T-helper 9 cell (primary cell): Measurements from ENCODE around the gene MSLN.
"Not testable (repeated sequence)": the region's sequence is repeated elsewhere in the genome, so short reads cannot be mapped to it uniquely, and the experiment has no call there.

Experiments
- DNase-seq: peaks from one replicate; pipeline ENCODE4 v3.0.0-alpha.2; 2020

MSLN gene

DNA sequence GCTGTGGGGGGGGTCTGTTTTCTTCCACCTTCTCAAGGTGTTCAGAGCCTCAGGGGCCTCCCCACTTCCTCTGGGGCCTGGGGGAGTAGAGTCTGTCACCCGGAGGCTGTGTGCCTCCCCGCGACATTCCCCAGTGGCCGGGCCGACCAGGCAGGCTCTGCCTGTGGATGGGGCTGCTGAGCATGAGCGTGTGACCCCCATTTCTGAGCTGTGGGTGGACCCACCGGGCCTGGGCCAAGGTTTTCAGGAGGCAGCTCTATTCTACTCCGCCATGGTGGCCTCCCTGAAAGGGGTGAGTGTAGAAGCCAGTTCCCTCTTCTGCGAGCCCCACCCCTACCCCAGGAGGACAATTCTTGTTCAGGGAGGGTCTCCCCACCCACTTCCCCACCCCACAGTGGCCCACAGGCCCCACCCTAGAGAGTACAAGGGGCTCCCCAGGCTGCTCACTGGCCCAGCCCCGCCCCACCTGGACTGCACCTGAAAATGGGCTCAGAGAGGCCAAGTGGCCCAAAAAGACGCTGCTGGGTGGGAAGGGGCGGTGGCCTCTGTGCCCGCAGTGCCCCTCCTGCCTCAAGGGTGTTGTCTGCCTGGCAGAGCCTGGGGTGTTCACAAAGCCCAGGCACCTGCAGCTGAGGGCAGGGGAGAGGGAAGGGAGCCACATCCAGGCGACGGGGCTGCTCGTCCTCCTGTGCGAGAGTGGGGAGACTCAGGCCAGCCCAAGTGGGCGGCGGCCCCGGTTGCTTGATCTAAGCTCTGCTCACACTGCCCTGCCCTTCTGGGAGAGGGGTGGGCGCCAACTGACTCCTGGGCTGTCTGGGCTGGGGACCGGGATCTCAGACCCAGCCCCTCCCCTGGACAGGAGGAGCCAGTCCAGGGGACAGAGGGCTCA is 1.3 kb downstream of the MSLN start:
- DNase-seq, result no peak

DNA sequence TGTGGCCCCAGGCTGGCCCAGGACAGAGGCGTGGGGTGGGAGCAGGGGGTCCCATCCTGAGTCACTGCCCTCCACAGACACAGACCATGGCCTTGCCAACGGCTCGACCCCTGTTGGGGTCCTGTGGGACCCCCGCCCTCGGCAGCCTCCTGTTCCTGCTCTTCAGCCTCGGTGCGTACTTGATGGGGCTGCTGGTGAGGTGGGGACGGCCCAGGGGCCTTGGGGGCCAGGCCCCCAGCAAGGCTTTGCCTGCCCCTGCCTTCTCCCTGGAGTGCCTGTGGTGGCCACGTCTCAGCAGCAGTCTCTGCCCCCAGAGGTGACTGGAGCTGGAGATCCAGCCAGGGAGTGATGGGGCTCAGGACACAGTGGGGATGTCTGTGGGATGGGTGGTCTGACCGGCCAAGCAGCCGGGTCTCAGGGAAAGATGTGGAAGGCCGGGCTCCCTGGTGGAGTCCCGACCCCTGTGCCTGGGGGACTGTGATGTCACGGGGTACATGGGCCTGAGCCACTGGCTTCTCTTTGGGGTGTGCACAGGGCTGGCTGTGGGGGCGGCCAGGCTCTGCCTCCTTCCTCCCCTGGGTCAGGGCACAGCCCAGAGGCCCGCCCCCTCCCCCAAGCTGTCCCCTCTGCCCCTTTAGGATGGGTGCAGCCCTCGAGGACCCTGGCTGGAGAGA is 2.2 kb downstream of the MSLN start:
- no peak for DNase-seq

DNA sequence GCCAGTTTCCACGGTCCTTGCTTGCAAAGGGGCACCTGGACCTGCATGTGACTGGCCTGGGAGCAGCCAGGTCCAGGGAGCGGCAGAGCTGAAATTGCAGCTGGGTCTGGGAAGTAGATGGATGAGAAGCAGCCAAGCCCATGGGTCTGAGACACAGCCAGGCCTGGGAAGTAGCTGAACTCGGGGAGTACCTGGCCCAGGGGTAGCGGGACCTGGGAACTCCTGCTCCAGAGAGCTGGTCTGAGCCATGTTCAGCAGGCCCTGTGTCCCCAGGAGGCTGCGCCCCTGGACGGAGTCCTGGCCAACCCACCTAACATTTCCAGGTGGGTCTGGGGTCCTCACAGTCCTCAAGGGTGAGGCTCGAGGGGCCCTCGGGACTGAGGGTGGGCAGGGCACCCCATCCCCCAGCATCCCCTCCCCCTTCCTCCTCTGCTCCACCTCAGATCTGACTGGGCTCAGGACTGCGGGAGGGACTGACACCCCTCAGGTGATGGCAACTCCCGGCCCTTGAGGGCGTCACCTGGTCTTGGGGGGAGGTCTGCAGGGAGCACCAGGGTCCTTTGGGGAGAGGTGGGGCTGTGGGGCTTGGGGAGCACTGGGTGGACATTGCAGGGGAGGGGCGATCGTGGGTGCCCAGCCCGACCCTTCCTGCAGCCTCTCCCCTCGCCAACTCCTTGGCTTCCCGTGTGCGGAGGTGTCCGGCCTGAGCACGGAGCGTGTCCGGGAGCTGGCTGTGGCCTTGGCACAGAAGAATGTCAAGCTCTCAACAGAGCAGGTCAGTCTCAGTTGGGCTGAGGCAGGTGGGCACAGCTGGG is 3.0 kb downstream of the MSLN start:
- DNase-seq, result no peak

DNA sequence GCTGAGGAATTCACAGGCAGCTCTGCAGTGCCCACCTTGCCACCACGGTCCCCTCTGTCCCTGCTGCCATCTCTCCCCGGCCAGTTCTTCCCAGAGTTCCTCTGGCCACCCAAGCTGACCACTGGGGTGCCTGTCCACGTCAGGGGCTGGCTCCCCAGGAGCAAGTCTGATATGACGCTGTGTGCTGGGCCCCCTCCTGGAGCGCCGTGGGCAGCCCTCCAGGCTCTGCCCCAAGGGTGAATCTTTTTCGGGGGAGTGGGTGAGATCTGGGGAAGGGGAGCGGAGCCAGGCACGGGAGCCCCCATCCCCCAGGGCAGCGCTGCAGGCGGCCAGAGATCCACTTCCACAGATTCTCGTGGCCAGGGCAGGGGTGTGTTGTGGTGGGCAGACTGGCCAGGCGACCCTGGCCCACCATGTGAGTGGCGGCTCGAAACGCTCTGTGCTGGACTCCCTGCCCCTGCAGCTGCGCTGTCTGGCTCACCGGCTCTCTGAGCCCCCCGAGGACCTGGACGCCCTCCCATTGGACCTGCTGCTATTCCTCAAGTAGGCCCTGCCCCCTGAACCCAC is 3.7 kb downstream of the MSLN start:
- DNase-seq, result no peak

DNA sequence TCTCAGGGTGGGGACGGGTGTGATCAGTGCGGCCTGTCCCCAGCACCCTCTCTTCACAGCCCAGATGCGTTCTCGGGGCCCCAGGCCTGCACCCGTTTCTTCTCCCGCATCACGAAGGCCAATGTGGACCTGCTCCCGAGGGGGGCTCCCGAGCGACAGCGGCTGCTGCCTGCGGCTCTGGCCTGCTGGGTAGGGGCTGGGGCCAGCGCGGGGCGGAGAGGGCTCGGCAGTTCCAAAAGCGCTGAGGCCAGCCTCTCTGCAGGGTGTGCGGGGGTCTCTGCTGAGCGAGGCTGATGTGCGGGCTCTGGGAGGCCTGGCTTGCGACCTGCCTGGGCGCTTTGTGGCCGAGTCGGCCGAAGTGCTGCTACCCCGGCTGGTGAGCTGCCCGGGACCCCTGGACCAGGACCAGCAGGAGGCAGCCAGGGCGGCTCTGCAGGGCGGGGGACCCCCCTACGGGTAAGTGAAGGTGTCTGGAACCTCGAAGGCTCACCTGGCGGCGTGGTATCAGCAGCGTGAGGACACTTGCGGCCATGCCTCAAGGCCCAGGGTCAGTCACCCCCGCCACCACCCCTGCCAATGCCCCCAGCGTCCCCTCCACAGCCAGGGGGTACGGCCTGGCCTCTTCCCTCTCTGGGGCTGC is 4.4 kb downstream of the MSLN start:
- DNase-seq, result no peak

GRCh38 chr16:765488-765865 is 4.9 kb downstream of the MSLN start:
- DNase-seq, result no peak

DNA sequence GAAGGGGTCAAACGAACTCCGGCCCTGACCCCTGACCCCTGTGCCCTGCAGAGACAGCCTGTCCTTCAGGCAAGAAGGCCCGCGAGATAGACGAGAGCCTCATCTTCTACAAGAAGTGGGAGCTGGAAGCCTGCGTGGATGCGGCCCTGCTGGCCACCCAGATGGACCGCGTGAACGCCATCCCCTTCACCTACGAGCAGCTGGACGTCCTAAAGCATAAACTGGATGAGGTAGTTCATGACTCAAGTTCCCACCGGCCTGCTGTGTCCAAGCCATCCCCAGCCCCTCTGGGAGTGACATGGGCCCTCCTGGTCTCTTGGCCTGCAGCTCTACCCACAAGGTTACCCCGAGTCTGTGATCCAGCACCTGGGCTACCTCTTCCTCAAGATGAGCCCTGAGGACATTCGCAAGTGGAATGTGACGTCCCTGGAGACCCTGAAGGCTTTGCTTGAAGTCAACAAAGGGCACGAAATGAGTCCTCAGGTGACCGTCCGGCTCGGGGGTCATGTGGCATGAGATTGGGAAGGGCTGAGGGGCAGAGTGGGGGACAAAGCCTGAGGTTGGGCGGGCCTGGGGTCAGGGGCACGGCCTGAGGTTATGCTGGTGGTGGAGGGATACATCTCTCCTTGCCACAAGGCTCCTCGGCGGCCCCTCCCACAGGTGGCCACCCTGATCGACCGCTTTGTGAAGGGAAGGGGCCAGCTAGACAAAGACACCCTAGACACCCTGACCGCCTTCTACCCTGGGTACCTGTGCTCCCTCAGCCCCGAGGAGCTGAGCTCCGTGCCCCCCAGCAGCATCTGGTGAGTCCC is 5.7 kb downstream of the MSLN start:
- no peak for DNase-seq

GRCh38 chr16:766820-767640 is 6.5 kb downstream of the MSLN start:
- no peak for DNase-seq

DNA sequence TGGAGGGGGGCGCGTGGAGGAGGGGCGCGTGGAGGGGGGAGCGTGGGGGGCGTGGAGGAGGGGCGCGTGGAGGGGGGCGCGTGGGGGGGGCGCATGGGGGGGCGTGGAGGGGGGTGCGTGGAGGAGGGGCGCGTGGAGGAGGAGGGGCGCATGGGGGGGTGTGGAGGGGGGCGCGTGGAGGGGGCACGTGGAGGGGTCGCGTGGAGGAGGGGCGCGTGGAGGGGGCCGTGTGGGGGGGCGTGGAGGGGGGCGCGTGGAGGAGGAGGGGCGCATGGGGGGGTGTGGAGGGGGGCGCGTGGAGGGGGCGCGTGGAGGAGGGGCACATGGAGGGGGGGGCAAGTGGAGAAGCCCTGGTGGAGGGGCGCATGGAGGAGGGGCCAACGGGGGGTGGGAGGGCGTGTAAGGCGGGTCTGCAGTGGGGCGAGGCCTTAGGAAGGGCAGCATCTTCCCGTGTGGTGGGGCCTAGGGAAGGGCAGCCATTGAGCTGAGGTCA is 7.3 kb downstream of the MSLN start:
- no peak for DNase-seq

- DNase-seq, result no peak
These were observed 7.9 kb downstream of the MSLN start for GRCh38 chr16:768428-768827.

DNA sequence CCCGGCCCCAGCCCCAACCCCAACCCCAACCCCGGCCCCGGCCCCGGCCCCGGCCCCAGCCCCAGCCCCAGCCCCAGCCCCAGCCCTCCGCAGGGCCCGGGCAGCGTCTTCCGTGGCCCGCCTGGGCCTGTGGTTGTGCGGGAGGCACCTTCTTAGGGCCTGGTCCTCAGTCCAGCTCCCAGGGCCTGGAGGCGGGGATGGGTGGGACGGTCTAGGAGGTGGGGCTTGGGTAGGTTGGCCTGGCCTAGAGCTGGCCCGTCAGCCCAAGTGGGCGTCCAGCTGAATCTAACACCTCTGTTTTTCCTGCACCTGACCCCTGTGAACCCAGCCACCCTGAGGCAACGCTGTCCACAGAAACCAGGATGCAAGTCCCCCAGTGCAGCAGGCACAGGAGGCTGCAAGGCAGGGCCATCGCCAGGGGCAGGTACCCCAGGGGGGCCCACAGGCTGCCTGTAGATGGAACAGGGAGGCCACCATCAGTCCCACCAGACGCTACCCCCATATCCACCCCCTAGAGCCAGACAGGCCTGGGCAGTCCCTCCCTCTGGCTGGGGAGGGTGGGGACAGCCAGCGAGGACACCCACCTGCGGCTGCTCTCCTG is 8.8 kb downstream of the MSLN start:
- no peak for DNase-seq

- no peak for DNase-seq
These were observed 9.4 kb downstream of the MSLN start for GRCh38 chr16:769934-770333.

- no peak for DNase-seq
These were observed 9.9 kb downstream of the MSLN start for GRCh38 chr16:770411-770810.

GRCh38 chr16:772959-773358 is 12.4 kb downstream of the MSLN start:
- DNase-seq, result no peak

- DNase-seq, result no peak
These were observed 13.8 kb downstream of the MSLN start for GRCh38 chr16:774086-775001.

GRCh38 chr16:775236-775796 is 14.8 kb downstream of the MSLN start:
- DNase-seq, result no peak

DNA sequence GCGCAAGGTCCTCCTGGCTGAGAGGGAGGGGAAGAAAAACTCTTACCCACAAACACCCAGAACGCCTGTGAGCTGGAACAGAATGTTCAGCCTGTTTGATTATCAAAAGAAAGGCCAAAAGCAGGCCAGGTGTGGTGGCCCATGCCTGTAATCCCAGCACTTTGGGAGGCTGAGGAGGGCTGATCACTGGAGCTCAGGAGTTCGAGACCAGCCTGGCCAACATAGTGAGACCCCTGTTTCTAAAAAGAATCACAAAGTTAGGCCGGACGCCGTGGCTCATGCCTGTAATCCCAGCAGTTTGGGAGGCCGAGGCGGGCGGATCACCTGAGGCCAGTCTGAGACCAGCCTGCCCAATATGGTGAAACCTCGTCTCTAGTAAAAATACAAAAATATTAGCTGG is 15.8 kb downstream of the MSLN start:
- DNase-seq, result not testable (repeated sequence)

DNA sequence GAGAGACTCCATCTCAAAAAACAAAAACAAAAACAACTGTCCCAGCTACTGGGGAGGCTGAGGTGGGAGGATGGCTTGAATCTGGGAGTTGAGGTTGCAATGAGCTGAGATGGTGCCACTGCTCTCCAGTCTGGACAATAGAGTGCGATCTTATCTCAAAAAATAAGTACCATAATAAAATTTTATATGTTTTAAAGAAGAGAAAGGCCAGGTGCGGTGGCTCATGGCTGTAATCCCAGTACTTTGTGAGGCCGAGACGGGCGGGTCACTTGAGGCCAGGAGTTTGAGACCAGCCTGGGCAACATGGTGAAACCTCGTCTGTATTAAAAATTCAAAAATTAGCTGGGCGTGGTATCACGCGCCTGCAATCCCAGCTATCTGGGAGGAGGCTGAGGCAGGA is 16.3 kb downstream of the MSLN start:
- DNase-seq, result no peak

GRCh38 chr16:777826-778225 is 17.3 kb downstream of the MSLN start:
- DNase-seq, result no peak
